ENCODE data around the gene C11orf16.

DNA sequence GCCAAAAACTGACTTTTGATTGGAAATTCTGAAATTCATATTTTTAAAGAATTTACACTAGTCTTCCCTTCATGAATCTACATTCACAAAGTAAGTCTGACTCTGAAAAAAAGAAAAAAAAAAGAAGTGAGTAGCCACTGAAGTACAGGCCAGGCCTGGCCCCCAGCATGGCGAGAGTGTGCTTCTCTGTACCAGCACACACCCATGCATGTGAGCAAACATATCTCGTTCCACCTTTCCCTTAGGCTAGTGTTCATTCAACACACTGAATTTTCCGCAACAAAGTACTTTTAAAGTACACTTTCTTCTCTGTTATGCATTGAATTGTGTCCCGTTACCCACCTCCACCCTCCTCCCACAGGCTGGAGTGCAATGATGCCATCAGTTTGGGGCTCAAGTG, 4.5 kb downstream of the C11orf16 start:
- TF ChIP-seq, protein P1, sequence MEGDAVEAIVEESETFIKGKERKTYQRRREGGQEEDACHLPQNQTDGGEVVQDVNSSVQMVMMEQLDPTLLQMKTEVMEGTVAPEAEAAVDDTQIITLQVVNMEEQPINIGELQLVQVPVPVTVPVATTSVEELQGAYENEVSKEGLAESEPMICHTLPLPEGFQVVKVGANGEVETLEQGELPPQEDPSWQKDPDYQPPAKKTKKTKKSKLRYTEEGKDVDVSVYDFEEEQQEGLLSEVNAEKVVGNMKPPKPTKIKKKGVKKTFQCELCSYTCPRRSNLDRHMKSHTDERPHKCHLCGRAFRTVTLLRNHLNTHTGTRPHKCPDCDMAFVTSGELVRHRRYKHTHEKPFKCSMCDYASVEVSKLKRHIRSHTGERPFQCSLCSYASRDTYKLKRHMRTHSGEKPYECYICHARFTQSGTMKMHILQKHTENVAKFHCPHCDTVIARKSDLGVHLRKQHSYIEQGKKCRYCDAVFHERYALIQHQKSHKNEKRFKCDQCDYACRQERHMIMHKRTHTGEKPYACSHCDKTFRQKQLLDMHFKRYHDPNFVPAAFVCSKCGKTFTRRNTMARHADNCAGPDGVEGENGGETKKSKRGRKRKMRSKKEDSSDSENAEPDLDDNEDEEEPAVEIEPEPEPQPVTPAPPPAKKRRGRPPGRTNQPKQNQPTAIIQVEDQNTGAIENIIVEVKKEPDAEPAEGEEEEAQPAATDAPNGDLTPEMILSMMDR (IDR thresholded peaks at IDR 0.05 in 2 of 3, conservative IDR thresholded peaks at IDR 0.05 in 1 of 3; ENCODE audit: borderline replicate concordance in 1 of 3, insufficient read depth in 1 of 3, low read depth in 2 of 3, low read length in 2 of 3), result no peak
- TF ChIP-seq EGR1 (IDR thresholded peaks at IDR 0.05; ENCODE audit: low read depth), result no peak
